GM18526 (cell line): ENCODE results near the gene SETD3.

Source experiments
- POLR2A ChIP-seq: IDR thresholded peaks from 3 replicates; pipeline ENCODE4 v1.6.1; 2011; ENCODE audit not compliant: insufficient read length; ENCODE audit errors: extremely low read depth

The SETD3 gene

DNA sequence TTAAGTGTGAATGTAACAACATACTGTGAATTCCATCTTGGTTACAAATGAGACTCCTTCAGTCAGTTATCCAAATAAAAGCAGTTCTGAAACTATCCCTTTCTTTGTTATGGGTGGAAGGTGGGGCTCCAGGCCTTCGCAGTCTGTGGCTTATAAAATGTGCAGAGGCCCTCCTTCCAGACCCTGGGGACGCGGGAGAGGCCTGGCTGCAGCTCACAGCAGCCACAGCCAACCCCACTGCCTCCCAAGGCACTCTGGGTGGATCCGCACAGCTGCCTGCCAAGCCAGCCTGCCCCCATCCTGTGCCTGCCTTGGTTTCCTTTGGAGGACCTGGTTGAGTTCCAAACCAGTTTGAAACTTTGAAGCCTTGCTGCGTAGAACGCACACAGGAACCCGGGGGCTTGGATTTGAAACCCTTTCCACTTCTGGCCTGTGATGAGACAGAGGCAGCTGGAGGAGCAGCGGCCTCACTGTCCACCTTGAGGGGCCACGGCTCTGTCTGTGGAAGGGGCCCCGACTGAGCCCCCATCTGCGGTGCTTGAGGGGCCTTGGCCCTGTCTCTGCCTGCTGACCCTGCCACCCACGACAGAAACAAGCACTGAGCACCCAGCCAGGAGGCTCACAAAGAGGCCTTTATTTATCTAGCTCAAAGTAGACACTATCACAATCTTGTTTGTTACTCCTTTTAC is 30.9 kb upstream of the SETD3 start:
- no peak for TF ChIP-seq POLR2A

GRCh38 chr14:99510556-99511139 is 30.0 kb upstream of the SETD3 start:
- no peak for TF ChIP-seq POLR2A

DNA sequence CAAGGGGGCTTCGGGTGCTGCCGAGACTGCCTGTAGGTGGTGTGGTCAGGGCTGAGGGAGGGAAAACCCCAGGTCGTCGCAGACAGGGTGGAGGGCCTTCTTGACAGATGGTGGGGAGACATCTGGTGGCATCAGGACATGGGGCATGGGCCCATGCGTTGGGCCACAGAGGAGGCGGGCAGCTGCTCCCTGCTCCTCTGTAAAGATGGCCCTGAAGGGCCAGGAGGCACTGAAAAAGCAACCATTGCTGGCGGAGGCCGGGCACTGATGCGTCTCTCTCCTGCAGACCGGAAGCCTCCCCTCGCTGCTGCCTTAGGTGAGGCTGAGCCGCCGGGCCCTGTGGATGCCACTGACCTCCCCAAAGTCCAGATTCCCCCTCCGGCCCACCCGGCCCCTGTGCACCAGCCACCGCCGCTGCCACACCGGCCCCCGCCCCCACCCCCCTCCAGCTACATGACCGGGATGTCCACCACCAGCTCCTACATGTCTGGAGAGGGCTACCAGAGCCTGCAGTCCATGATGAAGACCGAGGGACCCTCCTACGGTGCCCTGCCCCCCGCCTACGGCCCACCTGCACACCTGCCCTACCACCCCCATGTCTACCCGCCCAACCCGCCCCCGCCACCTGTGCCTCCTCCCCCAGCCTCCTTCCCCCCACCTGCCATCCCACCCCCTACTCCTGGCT is 29.4 kb upstream of the SETD3 start:
- TF ChIP-seq POLR2A, result no peak

DNA sequence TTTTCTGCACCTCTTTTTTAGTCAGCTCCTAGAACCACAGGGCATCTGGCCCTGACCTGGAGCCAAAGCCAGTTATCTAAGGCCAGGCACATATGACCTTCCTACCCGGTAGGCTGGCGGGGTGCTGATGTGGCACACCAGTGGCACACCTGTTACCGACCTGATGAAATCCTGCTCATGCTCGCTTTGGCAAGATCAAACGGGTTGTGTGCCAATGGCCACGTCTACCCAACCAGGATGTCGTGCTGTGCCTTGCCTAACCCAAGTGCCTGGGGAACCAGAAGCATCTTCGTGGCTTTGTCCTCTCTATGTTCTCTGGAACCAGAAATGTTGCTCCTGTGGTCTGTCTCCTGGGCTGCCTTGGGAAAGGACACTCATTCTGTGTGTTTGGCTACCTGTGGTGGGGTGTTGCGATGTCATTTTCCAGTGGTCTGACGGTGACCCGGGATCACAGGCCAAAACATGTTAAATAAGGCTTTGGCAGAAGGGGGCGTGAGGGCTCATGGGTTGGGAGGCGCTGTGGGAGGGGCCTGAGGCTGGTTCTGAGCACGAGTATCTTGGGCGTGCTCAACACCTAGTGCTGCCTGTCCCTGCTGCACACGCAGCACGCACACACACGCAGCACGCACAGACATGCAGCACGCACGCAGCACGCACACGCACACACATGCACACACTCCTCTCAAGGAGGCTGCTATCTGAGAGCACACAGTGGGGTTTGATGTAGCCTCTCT is 28.4 kb upstream of the SETD3 start:
- TF ChIP-seq POLR2A, result no peak

GRCh38 chr14:99507860-99508640 is 27.4 kb upstream of the SETD3 start:
- no peak for TF ChIP-seq POLR2A

GRCh38 chr14:99506276-99506675 is 25.6 kb upstream of the SETD3 start:
- no peak for TF ChIP-seq POLR2A

DNA sequence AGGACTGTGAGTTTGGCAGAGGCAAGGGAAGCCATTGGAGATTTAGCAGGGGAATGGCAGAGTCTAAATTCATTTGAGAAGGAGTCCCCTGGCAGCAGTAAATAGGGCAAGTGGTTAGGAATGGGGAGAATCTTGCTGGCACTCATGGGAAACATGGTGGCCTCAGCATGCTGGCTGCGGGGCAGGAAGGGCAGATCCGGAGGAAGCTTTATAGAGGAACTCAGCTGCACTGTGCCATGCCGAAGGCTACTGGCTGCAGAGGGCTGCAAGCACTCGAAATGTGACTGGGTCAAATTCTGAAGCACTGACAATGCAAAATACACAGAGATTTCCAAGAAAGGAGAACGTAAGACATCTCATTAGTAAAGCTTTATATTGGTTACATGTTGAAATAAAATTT is 24.4 kb upstream of the SETD3 start:
- no peak for TF ChIP-seq POLR2A

GRCh38 chr14:99503848-99504453 is 23.3 kb upstream of the SETD3 start:
- TF ChIP-seq POLR2A, result no peak

GRCh38 chr14:99502989-99503421 is 22.3 kb upstream of the SETD3 start:
- no peak for TF ChIP-seq POLR2A

- TF ChIP-seq POLR2A, result no peak
Observed at GRCh38 chr14:99497894-99498293, 17.2 kb upstream of the SETD3 start.

DNA sequence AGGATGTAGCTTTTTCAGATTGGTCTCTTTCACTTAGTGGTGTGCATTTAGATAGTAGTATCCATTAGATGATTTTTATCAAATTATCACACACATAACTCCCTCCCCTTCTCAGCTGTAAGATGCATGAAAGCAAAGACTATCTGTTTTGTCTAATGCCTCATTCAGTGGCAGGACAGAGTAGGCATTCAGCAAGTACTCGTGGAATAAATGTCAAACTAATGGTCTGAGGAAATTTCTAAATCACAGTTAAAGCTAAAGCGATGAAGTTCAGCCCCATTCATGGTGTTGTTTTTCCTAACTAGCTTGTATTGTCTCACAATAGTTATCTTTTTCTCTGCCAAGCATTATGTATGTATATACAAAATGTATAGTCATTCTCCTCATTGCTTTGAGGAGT is 16.7 kb upstream of the SETD3 start:
- TF ChIP-seq POLR2A, result no peak

DNA sequence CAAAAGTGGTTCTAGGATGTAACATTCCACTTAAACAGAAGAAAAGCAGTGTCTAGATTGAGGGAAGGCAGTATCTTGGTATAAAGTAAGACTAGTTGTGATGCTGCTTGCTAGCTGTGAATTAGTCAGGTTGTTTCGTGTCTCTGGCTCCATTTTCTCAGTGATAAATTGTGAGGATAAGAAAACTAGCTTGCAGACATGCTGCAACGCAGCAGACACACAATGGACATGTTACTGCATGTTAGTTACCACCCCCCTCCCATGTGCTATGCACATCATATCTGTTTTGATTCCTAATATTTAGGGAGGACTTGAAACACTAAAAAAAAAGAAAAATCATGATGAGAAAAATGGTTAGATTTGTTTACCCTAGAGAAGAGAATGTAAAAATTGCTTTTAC is 3.4 kb upstream of the SETD3 start:
- no peak for TF ChIP-seq POLR2A

- no peak for TF ChIP-seq POLR2A
Observed at GRCh38 chr14:99481745-99482099, 1.1 kb upstream of the SETD3 start.

GRCh38 chr14:99480917-99481744 is 472 bp upstream of the SETD3 start, which contains the start of gene CCNK:
TSS of gene CCNK (plus strand) at chr14:99481409. CDS start at chr14:99492678, 11,269 bp downstream.
- TF ChIP-seq POLR2A, result peak; percentile 86
